Thyroid gland (tissue), 4 donors: ENCODE results near the gene SETBP1. TPM values are rescaled to one million over a fixed set of nuclear protein-coding genes. Genes with fewer than 3 reads are reported as not detected.

Source experiments
- DNase-seq, 2 donors: peaks; one replicate each; pipeline ENCODE4 v3.0.0-alpha.2; 2019
- H3K27ac ChIP-seq, 3 donors: fragments of 200-600 bp; sonication (generic); 1 replicate in 2 of 3; 2 replicates in 1 of 3; pipeline ENCODE4 v1.5.1; 2016 to 2019; ENCODE audit warnings: mild to moderate bottlenecking in 1 of 3, moderate library complexity in 1 of 3
- H3K27me3 ChIP-seq: fragments of 200-600 bp; sonication (generic); one replicate; pipeline ENCODE4 v1.5.1; 2019
- H3K36me3 ChIP-seq, 2 donors: fragments of 200-600 bp; sonication (generic); one replicate each; pipeline ENCODE4 v1.5.1; 2016 to 2019
- H3K4me1 ChIP-seq, 2 donors: fragments of 200-600 bp; sonication (generic); one replicate each; pipeline ENCODE4 v1.5.1; 2017 to 2019
- H3K4me3 ChIP-seq, 3 donors: fragments of 200-600 bp; sonication (generic); replicated peaks in 1 of 3; 1 replicate in 2 of 3; 2 replicates in 1 of 3; pipeline ENCODE4 v1.5.1; 2016; ENCODE audit warnings: mild to moderate bottlenecking in 1 of 3
- H3K9me3 ChIP-seq: fragments of 200-600 bp; sonication (generic); one replicate; pipeline ENCODE4 v1.5.1; 2017
- CTCF ChIP-seq, 6 experiments: fragments of 200-600 bp in 3 of 6; fragments of 450-650 bp in 3 of 6; sonication (generic) in 3 of 6; IDR thresholded peaks; one replicate each; pipeline ENCODE4 v1.5.1; 2016 to 2019; ENCODE audit warnings: antibody characterized with exemption in 6 of 6, mild to moderate bottlenecking in 2 of 6, inconsistent platforms in 1 of 6, moderate library complexity in 1 of 6
- POLR2A ChIP-seq, 2 donors: fragments of 450-650 bp; IDR thresholded peaks; one replicate each; pipeline ENCODE4 v1.6.1; 2017; ENCODE audit warnings: antibody characterized with exemption in 2 of 2, mild to moderate bottlenecking in 2 of 2, moderate library complexity in 1 of 2
- WGBS, 2 donors: methylation state at CpG; one replicate each; pipeline ENCODE4 v1.1.5; 2017; 5-methylcytosine and 5-hydroxymethylcytosine counted together
- intact Hi-C: fragments of 100-400 bp; cut with DNase I; formaldehyde crosslinking; loops from one replicate; pipeline ENCODE4 v1.15.1; 2023
- total RNA-seq, 4 donors: library from RNA; depleted of rRNA; stranded (reverse); fragments of >200 nt; gene quantifications; one replicate each; pipeline ENCODE4 v1.2.3, GENCODE V29; 2016

The SETBP1 gene
- total RNA-seq, 4 donors from 2014 or later, result 32.1 to 72.0 (median 42.0) TPM

- no peak for DNase-seq
- H3K9me3 ChIP-seq, result no peaks in the 10 kb centered on the region
- H3K27ac ChIP-seq, result no peak overlapping the region
- H3K36me3 ChIP-seq, result no peaks in the 10 kb centered on the region
- intact Hi-C loops, result no loop called here
- H3K4me3 ChIP-seq, result no peak overlapping the region
- H3K4me1 ChIP-seq, result no peaks in the 10 kb centered on the region
- no peak for TF ChIP-seq POLR2A (IDR thresholded peaks at IDR 0.05)
- TF ChIP-seq CTCF (IDR thresholded peaks at IDR 0.05), result no peak
- WGBS, 2 donors, result 80 to 88% methylated on average over 2 of the region's 2 CpGs
- H3K27me3 ChIP-seq, result no peaks in the 10 kb centered on the region
Measured at GRCh38 chr18:44959013-44959412, 278.3 kb downstream of the SETBP1 start.

- no peaks in the 10 kb centered on the region for H3K27me3 ChIP-seq
- WGBS, 2 donors, result 96 to 97% methylated on average over 2 of the region's 2 CpGs
- no peak for DNase-seq
- intact Hi-C loops, result no loop called here
- TF ChIP-seq POLR2A (IDR thresholded peaks at IDR 0.05), result no peak
- no peak for TF ChIP-seq CTCF (IDR thresholded peaks at IDR 0.05)
- H3K4me1 ChIP-seq, result no peaks in the 10 kb centered on the region
- no peak overlapping the region for H3K4me3 ChIP-seq
- H3K36me3 ChIP-seq, result no peaks in the 10 kb centered on the region
- no peak overlapping the region for H3K27ac ChIP-seq
- no peaks in the 10 kb centered on the region for H3K9me3 ChIP-seq
Measured at GRCh38 chr18:44960580-44960979, 279.9 kb downstream of the SETBP1 start.

GRCh38 chr18:44961288-44961995 lies 280.8 kb downstream of the SETBP1 start:
- 89 to 95% methylated on average over 3 of the region's 3 CpGs for WGBS, 2 donors

GRCh38 chr18:44967599-44967998 lies 286.9 kb downstream of the SETBP1 start:
- WGBS, 2 donors, result 81 to 95% methylated on average over 1 of the region's 1 CpG
- intact Hi-C loops, result no loop called here
- Histone ChIP-seq H3K4me1 (peaks cover 6 to 19% of the 10 kb centered on the region in 2 donors), H3K4me3 (no peak overlapping the region), H3K9me3 (no peaks in the 10 kb centered on the region), H3K27me3 (no peaks in the 10 kb centered on the region), H3K27ac (no peak overlapping the region), H3K36me3 (no peaks in the 10 kb centered on the region)
- DNase-seq, result no peak
- TF ChIP-seq POLR2A (IDR thresholded peaks at IDR 0.05), result no peak
- no peak for TF ChIP-seq CTCF (IDR thresholded peaks at IDR 0.05)

More at GRCh38 chr18:44961288-44961995, 280.8 kb downstream of the SETBP1 start:
- Histone ChIP-seq H3K36me3 (no peaks in the 10 kb centered on the region), H3K9me3 (no peaks in the 10 kb centered on the region), H3K27me3 (no peaks in the 10 kb centered on the region), H3K4me1 (no peaks in the 10 kb centered on the region), H3K27ac (no peak overlapping the region), H3K4me3 (no peak overlapping the region)
- intact Hi-C loops, result no loop called here
- no peak for TF ChIP-seq CTCF (IDR thresholded peaks at IDR 0.05)
- TF ChIP-seq POLR2A (IDR thresholded peaks at IDR 0.05), result no peak
- no peak for DNase-seq

GRCh38 chr18:44968336-44968735 lies 287.6 kb downstream of the SETBP1 start:
- no peaks in the 10 kb centered on the region for H3K36me3 ChIP-seq
- 78 to 82% methylated on average over 2 of the region's 2 CpGs for WGBS, 2 donors
- intact Hi-C loops, result no loop called here
- H3K27me3 ChIP-seq, result no peaks in the 10 kb centered on the region
- no peaks in the 10 kb centered on the region for H3K9me3 ChIP-seq
- H3K27ac ChIP-seq, result no peak overlapping the region
- H3K4me1 ChIP-seq, result peaks cover 6 to 19% of the 10 kb centered on the region in 2 donors
- TF ChIP-seq POLR2A (IDR thresholded peaks at IDR 0.05) (no peak), CTCF (IDR thresholded peaks at IDR 0.05) (no peak)
- peak; percentile 15 to 26 for DNase-seq
- no peak overlapping the region for H3K4me3 ChIP-seq
